ENCODE results near the gene IPCEF1.
A peak's percentile ranks its signal among the peaks of the same experiment; 100 is the strongest.

The IPCEF1 gene

DNA sequence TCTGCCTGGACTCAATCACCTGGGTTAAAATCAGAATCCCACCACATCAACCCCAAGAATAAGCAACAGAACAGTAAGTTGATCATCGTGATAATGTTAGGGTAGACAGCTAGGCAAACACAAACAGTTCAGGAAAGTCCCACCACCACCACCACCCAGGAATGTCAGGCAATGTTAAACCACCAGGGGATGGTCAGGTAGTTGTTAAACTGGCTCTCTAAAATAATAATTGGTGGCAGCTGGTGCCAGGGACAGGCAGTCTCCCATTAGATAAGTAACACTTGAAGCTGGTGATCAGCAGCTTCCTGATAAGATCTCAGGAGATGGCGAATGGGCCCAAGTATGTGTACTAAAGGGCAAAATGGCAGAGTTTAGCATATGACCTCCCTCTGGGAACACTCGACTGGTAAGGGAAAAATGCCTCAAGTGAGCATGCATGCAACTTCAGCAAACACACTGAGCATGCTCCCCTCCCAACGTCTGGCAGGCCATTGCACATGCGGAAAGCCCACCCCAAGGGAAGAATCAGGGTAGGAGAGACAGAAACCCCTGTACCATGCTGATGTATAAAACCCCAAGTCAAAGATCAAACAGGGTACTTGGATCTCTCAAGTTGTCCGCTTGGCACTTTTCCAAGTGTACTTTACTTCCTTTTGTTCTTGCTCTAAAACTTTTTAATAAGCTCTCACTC, 66.6 kb downstream of the IPCEF1 start:
- no peak for DNase-seq

DNA sequence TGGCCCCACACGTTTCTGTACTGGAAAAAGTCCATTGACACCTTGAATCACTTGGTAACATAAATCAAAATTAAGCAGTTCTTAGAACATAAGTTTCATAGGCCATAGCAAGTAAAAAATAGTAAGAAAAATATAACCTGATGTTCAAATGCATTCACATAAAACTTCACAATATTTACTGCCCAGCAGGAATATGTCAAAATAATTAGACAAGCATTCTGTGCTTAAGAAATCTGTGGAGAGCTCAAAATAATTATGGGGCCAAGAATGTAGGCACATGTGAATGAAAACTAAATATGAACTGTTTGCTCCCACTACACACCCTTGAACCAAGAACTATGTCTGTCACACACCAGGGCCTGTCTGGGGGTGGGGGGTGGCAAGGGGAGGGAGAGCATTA, 70.8 kb downstream of the IPCEF1 start:
- no peak for DNase-seq

DNA sequence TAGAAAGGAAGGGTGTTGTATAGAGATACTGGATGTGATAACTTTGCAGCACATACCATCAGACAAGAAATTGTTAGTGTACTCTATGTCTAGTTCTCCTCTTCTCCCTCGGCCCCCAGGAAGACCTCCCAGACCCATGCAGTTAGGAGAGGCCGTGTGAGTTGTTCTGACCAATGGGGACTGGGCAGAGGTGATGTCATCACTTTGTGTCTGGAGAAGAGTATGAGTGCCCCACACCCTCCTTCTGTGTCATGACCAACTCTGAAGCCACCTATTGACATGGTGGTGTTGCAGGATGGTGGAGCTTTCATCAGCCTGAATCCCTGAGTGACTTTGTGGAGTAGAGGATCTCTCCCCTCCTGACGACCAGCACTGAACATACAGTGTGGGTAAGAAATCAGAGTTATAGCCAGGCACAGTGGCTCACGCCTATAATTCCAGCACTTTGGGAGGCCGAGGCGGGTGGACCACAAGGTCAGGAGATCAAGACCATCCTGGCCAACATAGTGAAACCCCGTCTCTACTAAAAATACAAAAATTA, 72.2 kb downstream of the IPCEF1 start:
- no peak for DNase-seq

DNA sequence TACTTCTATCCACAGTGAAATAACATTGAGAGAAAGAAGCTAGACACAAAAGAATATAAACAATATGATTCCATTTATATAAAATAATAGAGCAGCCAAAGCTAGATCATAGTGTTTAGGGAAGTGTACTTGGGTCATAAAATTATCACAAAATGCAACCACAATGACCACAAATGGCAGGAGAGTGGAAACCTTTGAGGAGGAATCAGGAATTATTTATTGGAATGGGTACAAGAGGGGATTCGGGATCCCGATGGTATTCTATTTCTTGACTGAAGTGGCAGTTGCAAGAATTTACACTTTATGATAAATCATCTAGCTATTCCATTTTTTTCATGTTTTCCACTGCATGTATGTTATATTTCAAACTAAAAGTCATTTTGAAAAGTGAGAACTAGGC, 76.1 kb downstream of the IPCEF1 start:
- no peak for DNase-seq

DNA sequence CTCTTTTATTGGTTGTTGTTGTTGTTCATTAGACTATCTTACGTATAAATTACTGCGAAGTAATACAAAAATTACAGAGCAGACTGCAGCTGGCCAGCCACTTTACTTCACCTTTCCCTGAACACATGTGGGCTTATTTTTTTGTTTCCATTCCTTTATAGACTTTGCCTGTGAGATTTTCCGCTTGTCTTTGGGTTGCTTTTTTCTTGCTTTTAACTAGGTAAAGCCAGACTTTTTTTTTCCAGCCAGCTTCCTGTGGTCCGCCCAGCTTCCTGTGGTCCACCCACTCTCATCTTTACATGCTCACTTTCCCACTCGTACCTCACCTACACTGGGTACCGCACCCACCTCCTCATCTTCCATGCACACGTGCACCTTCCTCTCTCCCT, 79.0 kb downstream of the IPCEF1 start:
- DNase-seq = no peak

DNA sequence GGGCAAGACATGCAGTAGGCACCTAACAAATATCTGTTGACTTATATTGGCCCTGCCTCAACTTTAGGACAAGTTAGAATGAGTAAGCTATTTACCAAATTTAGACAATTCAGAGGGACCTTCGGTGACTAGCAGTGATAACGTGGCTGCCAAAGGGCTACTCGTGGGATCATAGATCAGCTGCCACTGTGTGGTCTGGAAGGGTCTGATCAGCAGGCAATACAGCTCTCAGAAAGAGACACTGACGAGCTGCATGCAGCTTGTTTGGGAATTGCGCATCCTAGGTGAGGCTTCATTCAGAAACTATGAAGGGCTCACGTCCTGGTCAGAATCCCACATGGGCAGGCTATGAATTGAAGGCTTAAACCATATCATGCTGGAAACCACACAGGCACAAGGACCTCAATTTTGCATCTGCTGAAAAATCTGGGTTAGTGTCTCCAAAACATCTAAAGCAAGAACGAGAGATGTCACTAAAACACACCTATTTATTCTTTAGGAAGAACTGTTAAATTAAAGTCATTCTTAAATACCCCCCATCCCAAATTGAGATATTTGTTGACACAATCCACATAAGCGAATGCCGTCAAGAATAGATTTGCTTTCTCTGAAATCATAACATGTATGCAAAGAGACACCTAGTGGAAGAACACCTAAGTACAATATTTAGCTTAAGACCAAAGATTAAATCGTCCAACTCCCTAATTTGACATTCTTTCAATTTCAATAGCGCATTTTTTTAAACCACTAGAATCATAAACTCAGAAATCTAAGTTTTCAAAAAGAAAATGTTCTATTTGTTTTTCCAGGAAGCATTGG, 79.6 kb downstream of the IPCEF1 start:
- peak; percentile 14 for DNase-seq

DNA sequence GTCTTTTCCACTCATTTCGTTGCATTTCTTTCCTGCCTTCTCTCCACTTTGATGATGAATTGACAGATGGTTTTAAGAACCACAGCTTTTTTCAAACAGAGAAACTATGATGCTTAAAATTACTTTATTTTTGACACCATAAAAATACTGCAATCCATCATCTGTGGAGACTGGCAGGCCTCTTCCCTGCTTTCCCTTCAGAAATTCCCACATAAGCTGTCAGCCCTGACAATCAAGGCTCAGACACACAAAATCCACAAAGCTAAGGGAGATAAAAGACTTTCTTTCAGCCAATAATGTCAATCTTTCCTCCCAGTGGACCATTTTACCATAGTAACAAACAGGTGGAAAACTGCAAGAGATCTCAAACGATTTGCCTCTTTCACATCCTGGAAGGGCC, 82.4 kb downstream of the IPCEF1 start:
- no peak for DNase-seq

DNA sequence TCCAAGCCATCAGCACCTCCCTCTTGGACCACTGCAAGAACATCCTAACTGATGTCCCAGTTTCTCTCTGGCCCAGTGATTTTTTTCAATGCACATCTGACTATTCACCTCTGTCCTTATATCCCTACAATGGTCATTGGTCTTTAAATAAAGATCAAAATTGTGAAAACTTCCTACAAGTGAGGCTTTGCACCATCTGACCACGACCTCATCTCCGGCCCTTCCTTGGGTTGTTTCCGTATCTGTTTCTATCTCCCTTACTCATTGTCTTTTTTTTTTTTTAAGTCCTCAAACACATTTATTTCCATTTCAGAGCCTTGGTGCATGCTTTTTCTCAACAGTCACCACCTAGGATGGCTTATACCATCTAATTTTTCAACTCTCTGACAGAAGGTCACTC, 88.1 kb downstream of the IPCEF1 start:
- DNase-seq = no peak

DNA sequence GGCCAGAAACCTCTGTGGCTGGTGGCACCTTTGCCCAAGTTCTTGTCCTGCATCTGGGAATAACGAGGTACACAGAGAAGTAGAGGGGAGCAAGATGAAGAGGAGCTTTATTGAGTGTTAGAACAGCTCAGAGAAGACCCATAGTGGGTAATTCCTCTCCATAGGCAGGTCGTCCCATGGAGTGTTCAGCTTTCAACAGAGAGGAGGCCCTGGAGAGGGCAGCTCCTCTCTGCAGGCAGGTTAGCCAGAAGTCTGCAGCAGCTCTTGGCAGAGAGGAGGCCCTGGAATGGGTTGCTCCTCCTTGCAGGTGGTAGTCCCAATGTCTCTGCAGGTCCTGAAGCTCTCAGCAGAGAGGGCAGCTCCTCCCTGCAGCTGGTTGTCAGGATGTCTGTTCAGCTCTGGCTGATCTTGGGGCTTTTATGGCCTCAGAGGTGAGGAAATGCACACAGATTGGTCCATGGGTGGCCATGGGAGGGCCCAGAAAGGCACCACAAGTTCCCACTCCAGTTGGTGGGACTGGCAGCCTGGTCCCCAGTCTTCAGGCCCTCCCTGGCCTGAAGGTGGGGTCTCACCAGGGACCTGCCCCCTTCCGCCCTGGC, 89.0 kb downstream of the IPCEF1 start:
- DNase-seq = no peak

DNA sequence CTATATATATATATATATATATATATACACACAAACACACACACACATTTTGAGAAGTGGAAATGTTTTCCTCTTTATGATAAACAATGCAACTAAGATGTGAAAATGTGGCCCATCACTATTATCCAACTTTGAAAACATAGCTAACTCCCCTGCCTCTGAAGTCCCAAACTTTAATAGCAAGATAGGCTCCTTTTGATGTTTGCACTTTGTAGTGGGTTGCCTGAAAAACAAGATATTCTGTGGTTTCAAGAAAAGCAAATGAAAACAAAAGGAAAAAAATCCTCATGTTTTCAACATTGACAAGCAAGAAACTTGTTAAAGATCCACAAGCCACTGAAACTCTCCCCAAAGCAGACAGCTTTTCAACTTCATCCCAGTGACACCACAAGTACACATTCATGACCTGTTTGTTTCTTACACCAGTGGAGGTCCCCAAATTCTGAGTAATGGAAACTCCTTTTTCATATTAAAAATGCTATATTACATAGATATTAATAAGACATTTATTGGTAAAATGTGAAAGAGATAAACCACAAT, 90.0 kb downstream of the IPCEF1 start:
- DNase-seq = no peak

DNA sequence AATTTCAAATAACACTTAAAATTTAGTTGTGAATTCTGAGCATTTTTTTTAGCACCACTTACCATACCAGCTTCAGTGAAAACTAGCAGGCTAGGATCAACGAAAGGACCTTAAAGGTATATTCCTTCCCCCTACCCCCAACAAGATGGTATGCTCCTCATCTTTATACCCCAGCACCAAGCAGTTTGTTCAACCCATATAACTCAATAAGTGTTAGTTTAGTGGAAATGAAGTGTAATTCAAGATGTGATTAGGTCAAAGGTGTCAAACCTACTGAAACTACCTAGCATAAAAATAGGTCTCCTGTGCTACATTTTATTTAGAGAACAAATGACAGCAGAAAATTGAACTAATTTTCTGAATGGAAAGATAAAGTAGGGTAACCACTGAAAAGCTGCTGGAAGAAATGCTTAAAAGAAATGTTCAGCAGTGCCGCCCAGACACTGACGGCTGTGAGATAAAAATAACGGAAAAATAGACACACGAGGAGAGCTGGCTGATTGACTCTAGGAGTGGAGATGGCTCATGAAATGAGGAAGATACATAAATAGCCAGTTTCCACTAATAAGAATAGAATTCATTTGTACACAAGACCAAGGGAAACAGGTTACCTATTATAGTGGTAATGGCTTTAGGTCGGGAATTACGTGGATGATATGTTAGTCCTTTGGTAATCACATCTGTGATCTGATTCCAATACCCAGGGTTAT, 94.8 kb downstream of the IPCEF1 start:
- no peak for DNase-seq

DNA sequence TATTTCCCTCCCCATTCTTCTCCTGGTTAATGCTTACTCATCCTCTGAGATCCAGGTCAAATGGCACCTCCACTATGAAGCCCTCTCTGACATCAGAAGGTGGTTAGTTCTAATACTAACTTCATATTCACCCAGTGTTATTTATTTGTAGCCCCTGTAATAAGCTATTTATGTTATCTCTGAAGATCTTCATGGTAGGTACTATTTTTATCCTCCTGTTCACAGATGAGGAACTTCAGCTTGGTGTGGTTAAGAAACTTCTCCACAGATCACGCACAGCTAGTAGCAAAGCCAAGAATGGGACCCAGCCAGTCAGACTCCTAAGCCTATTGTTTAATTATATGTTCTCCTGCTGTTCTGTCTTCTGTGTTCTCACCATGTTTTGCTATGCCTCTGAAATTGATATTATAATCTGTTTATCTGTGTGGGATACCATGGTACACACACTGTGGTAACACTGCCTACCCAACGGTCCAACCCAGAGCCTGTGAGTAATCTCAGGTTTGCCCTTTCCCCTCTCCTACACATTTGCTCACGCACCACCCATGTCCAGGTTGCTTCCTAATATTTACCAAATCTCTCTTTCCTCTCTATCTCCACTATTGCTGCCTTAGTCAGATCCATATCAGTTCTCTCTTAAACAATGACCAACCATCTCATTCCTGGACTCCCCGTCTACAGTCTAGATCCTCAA, 98.4 kb downstream of the IPCEF1 start:
- no peak for DNase-seq

DNA sequence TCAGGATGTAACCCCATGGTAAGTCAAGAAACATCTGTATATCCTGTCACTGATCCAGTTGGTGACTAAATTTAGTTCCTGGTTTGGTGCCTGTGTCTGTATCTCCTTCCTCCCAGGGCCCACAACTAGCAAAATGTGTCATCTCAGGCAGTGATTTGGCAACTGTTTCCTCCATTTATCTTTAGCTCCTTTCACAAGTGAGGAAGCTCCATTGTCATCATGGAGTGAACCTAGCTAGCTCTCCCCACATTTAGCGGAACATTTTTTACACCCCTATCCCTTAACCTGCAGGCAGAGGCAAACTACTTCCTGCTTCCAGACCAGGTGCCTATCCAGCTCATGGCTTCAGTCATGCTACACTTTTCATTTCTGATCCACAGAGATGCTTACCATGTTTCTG, 99.5 kb downstream of the IPCEF1 start:
- no peak for DNase-seq

DNA sequence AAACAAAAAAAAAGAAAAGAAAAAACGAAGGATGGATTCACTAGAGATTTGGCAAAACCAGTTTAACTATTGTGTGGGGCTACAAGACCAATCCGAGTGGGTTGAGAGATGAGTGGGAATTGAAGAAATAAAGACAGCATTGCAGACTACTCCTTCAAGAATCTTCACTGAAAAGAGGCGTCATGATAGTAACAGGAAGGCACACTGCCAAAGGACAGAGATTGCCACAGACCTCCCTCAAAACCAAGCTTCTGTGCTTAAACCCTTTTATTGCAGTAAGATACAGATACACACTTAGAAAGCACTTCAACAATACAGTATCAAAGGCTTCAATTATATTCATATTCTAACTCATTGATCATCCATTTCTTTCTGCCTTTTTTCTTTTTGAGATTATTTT, 103.9 kb downstream of the IPCEF1 start:
- DNase-seq = no peak

DNA sequence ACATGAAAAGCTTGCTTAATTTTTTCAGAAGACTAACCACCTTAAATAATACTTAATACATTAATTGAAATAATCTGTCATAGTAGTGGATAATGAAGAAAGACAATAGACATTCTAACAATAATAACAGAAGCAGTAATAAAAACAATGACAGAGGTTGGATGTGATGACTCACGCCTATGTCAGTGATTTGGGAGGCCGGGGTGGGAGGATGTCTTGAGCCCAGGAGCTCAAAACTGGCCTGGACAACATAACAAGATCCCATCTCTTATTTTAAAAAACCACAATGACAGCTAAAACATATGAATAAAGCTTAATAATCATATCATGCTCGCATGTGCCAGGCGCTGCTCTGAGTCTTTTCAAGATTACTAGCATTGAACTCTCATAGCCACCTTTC, 105.5 kb downstream of the IPCEF1 start:
- DNase-seq = no peak

DNA sequence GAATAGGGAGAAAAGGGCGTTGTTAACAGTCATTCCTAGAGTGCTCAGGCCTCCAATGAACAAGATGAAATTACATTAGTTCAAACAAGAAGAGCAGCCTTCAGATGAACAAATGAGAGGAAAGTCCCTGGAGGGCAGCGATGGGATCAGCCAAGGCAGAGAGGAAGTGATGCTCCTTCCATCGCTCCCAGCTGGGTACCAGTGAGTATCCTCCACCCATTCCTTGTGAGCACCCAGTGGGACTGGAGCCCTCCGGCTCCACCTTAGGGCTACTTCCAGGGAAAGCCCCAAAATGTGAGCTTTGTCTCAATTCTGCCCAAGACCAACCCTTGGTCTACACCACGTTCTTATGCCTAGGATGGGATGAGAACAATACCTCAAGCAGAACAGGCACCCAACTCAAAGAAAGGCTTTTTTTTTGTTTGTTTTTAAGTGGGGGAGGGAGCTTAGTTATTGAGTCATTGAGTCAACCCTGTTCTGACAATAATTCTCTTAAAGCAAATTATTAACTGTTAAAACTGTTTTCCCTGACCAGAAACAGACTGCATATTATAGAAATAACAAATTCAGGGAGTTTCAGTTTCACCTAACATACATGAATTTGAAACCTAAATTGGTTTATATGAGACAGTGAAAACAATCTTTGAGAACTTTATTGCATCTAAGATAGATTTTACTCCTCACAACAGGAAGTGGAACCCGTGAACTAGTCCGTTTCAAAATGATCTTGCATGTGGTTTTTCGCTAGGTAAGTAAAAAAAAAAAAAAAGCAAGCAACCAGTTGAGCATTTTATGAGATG, 106.9 kb downstream of the IPCEF1 start:
- no peak for DNase-seq

DNA sequence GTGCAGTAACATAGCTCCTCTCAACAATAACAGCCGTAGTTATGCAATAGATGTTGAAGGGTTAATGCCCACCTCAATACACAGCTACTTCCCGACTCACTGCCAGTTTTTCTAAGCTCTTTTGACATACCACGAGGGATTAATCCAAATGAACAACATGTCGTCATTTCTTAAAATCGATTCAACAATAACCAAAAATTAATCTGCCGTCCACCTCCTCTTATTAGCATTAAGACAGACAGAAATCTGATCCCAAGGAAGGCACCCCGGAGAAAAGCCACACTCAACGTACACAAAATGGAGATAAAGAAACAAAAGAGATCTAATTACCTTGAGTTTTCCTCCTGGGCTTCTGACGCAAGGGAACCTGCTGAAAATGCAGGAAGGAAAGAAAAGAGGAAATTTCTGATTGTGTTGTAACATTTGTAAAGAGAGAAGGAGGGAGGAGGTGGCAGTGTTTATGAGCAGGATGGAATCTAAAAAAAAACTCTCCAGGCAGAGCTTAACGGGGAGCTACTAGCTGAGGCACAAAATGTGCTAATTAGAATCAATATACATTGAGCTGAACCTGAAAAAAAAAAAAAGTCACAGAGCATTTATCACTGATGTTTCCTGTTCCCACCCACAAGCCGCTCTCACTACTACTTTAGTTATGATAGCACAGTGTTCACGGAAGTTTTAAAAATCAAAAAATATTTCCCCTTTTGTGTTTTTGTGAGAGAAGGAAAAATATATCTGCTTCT, 109.3 kb downstream of the IPCEF1 start:
- no peak for DNase-seq

DNA sequence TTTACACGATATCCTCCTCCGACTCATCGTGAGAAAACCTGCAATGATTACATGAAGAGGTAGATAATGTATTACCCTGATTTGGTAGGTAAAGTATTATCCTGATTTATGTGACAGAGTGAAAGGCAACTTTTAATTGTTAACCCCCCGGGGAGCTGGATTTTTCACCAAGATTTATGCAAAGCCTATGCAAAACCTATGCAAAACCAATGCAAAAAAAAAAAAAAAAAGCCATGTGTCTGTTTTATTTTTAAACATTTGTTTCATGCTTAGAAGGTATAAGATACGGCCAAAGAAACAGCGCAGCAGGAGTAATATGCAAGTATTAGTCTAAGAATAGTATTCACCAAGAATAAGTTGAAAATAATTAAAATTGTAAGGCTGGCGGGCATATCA, 109.9 kb downstream of the IPCEF1 start:
- no peak for DNase-seq

DNA sequence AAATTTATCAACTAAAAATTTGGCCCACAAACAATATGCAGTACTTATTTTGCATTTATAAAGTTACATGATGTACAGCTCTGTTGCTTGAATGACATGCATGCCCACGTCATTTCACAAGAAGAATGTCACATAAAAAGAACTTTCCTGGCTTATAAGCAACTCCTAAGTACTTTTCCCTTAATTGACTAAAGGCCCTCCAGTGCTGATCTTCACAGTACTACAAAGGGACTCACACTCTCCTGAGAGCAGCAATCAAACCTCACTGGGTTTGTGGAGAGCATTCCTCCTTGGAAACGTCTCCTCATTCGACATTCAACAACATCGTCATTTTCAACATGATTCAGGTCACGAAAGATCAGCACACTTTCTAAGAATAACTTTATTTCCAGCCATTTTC, 111.1 kb downstream of the IPCEF1 start:
- no peak for DNase-seq

DNA sequence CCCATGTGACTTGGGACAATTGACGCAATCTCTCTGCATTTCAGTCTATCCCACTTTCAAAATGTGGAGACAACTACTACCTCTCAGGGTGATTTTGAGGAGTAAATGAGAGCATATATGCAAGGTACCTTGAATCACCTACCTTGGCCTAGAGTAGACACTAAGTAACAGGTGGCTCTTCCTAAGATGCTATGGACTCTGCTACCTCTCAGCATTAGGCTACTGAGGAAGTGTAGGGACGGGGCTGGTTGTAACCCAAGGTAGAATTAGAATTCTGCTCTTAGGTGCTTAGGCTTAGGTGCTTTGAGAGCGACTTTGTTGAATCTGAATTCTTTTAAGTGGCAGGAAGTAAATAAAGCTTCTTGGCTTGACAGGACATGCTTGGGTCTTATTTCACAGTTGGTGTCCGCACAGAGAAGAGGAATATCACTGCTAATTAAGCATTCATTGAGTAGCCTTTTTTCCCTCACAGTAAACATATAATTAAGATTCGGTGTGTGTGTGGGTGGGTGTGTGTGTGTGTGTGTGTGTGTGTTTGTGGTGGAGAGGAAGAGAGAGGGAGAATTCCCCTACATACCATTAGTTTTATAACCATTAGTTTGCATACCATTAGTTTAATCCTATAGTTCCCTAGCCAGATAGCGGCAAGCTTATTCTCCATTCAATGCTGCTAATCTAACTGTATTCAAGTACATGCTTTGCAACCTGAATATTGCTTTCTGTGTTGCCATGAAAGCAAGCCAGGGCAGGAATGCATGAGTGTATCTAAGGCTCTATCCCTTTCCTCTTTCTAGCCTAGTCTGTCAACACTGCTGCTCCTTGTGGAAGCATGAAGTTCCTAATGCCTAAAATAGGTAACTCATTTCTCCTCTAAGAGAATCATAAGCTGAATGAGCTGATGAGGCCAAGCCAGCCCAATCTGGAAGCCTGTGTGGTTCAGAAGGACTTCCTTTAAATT, 112.5 kb downstream of the IPCEF1 start:
- no peak for DNase-seq

All from 8988T (cell line).